ENCODE measurements around the gene LTBP1.

Gene LTBP1

GRCh38 chr2:33302348-33302747, 355.6 kb downstream of the LTBP1 start:
- in situ Hi-C loops (cut with HindIII; ENCODE audit: low sequenced_read_pairs) = no loop called here
- no peak for DNase-seq (ENCODE audit: low read depth, low spot score)
- no peak overlapping the region for H3K4me3 ChIP-seq (ENCODE audit: low read depth, low read length)
- no peak for TF ChIP-seq CTCF (IDR thresholded peaks at IDR 0.05; ENCODE audit: low read depth, low read length)

- in situ Hi-C loops (cut with HindIII; ENCODE audit: low sequenced_read_pairs) = no loop called here
- DNase-seq (ENCODE audit: low read depth, low spot score) = no peak
- TF ChIP-seq CTCF (IDR thresholded peaks at IDR 0.05; ENCODE audit: low read depth, low read length) = no peak
- H3K4me3 ChIP-seq (ENCODE audit: low read depth, low read length) = no peak overlapping the region
Measured at GRCh38 chr2:33304032-33304864, 357.5 kb downstream of the LTBP1 start.

GRCh38 chr2:33307659-33308270, 361.0 kb downstream of the LTBP1 start:
- in situ Hi-C loops (cut with HindIII; ENCODE audit: low sequenced_read_pairs) = no loop called here
- DNase-seq (ENCODE audit: low read depth, low spot score) = no peak
- no peak for TF ChIP-seq CTCF (IDR thresholded peaks at IDR 0.05; ENCODE audit: low read depth, low read length)
- H3K4me3 ChIP-seq (ENCODE audit: low read depth, low read length) = no peak overlapping the region

- no peak for DNase-seq (ENCODE audit: low read depth, low spot score)
- no peak overlapping the region for H3K4me3 ChIP-seq (ENCODE audit: low read depth, low read length)
- in situ Hi-C loops (cut with HindIII; ENCODE audit: low sequenced_read_pairs) = no loop called here
- TF ChIP-seq CTCF (IDR thresholded peaks at IDR 0.05; ENCODE audit: low read depth, low read length) = no peak
Measured at GRCh38 chr2:33312355-33312754, 365.6 kb downstream of the LTBP1 start.

GRCh38 chr2:33313039-33313438, 366.3 kb downstream of the LTBP1 start:
- in situ Hi-C loops (cut with HindIII; ENCODE audit: low sequenced_read_pairs) = no loop called here
- no peak for DNase-seq (ENCODE audit: low read depth, low spot score)
- no peak overlapping the region for H3K4me3 ChIP-seq (ENCODE audit: low read depth, low read length)
- no peak for TF ChIP-seq CTCF (IDR thresholded peaks at IDR 0.05; ENCODE audit: low read depth, low read length)

- DNase-seq (ENCODE audit: low read depth, low spot score) = no peak
- no peak for TF ChIP-seq CTCF (IDR thresholded peaks at IDR 0.05; ENCODE audit: low read depth, low read length)
- H3K4me3 ChIP-seq (ENCODE audit: low read depth, low read length) = no peak overlapping the region
- in situ Hi-C loops (cut with HindIII; ENCODE audit: low sequenced_read_pairs) = no loop called here
Measured at GRCh38 chr2:33314541-33314940, 367.8 kb downstream of the LTBP1 start.

Measured in astrocyte of the spinal cord (primary cell).